ENCODE data around the gene KRT38. TPM values are rescaled to one million over a fixed set of nuclear protein-coding genes. Genes with fewer than 3 reads are reported as not detected.

KRT38 gene
- polyA plus RNA-seq, 1 of the 3 experiments (the other 2 are of a cell fraction), result not detected

- H3K79me2 ChIP-seq (ENCODE audit: insufficient read depth), result no peaks in the 10 kb centered on the region
- H3K27me3 ChIP-seq (ENCODE audit: insufficient read depth), result no peaks in the 10 kb centered on the region
- H3K9me3 ChIP-seq, result no peaks in the 10 kb centered on the region
- no peaks in the 10 kb centered on the region for H3K36me3 ChIP-seq (replicated peaks in 1 of 2; ENCODE audit: control insufficient read depth in 1 of 2, insufficient read depth in 2 of 2, low read length in 1 of 2)
- H3K4me3 ChIP-seq (ENCODE audit: low read depth in 2 of 2, low read length in 1 of 2), result no peak overlapping the region
- H2AFZ ChIP-seq (ENCODE audit: low read depth), result no peak overlapping the region
- H3K9ac ChIP-seq, result no peak overlapping the region
- no peak overlapping the region for H3K27ac ChIP-seq (ENCODE audit: low read depth in 2 of 2, low read length in 1 of 2)
- TF ChIP-seq ELF1 (IDR thresholded peaks at IDR 0.05), result no peak
- TF ChIP-seq RFX5 (IDR thresholded peaks at IDR 0.05; ENCODE audit: low read length), result no peak
- TF ChIP-seq FOXM1 (IDR thresholded peaks at IDR 0.05; ENCODE audit: low read depth), result no peak
- no peak for TF ChIP-seq TEAD4 (IDR thresholded peaks at IDR 0.05; ENCODE audit: borderline replicate concordance, insufficient read depth)
- no peak for TF ChIP-seq NRF1 (IDR thresholded peaks at IDR 0.05; ENCODE audit: low read depth, low read length)
- no peak for TF ChIP-seq ZBTB33 (IDR thresholded peaks at IDR 0.05; ENCODE audit: borderline replicate concordance, low read depth)
- TF ChIP-seq GABPA (IDR thresholded peaks at IDR 0.05; ENCODE audit: low read depth), result no peak
- no peak for TF ChIP-seq TAF1 (IDR thresholded peaks at IDR 0.05; ENCODE audit: borderline replicate concordance, low read depth, low read length)
- TF ChIP-seq CHD2 (IDR thresholded peaks at IDR 0.05; ENCODE audit: low read length, partially characterized antibody), result no peak
- no peak for TF ChIP-seq FOXJ3 (CRISPR knock-in tag; IDR thresholded peaks at IDR 0.05)
- TF ChIP-seq, protein P1, sequence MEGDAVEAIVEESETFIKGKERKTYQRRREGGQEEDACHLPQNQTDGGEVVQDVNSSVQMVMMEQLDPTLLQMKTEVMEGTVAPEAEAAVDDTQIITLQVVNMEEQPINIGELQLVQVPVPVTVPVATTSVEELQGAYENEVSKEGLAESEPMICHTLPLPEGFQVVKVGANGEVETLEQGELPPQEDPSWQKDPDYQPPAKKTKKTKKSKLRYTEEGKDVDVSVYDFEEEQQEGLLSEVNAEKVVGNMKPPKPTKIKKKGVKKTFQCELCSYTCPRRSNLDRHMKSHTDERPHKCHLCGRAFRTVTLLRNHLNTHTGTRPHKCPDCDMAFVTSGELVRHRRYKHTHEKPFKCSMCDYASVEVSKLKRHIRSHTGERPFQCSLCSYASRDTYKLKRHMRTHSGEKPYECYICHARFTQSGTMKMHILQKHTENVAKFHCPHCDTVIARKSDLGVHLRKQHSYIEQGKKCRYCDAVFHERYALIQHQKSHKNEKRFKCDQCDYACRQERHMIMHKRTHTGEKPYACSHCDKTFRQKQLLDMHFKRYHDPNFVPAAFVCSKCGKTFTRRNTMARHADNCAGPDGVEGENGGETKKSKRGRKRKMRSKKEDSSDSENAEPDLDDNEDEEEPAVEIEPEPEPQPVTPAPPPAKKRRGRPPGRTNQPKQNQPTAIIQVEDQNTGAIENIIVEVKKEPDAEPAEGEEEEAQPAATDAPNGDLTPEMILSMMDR (IDR thresholded peaks at IDR 0.05), result no peak
- TF ChIP-seq RAD21 (IDR thresholded peaks at IDR 0.05; ENCODE audit: low read length), result no peak
- TF ChIP-seq MXI1 (IDR thresholded peaks at IDR 0.05; ENCODE audit: low read depth, low read length), result no peak
- TF ChIP-seq IRF3 (IDR thresholded peaks at IDR 0.05; ENCODE audit: low read depth, low read length), result no peak
- TF ChIP-seq, protein P2, sequence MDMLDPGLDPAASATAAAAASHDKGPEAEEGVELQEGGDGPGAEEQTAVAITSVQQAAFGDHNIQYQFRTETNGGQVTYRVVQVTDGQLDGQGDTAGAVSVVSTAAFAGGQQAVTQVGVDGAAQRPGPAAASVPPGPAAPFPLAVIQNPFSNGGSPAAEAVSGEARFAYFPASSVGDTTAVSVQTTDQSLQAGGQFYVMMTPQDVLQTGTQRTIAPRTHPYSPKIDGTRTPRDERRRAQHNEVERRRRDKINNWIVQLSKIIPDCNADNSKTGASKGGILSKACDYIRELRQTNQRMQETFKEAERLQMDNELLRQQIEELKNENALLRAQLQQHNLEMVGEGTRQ (IDR thresholded peaks at IDR 0.05; ENCODE audit: borderline replicate concordance, low read depth, low read length), result no peak
- TF ChIP-seq POLR2AphosphoS5 (IDR thresholded peaks at IDR 0.05; ENCODE audit: low read depth, low read length), result no peak
- TF ChIP-seq, protein P3, sequence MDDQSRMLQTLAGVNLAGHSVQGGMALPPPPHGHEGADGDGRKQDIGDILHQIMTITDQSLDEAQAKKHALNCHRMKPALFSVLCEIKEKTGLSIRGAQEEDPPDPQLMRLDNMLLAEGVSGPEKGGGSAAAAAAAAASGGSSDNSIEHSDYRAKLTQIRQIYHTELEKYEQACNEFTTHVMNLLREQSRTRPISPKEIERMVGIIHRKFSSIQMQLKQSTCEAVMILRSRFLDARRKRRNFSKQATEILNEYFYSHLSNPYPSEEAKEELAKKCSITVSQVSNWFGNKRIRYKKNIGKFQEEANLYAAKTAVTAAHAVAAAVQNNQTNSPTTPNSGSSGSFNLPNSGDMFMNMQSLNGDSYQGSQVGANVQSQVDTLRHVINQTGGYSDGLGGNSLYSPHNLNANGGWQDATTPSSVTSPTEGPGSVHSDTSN (IDR thresholded peaks at IDR 0.05), result no peak
- no peak for TF ChIP-seq SIN3A (IDR thresholded peaks at IDR 0.05; ENCODE audit: borderline replicate concordance, low read depth, low read length)
- ChIA-PET POLR2A (no interaction called here), CTCF (no interaction called here)
- DNase-seq, result no peak
- no peaks in the 10 kb centered on the region for H3K9me2 ChIP-seq
- H4K20me1 ChIP-seq (ENCODE audit: insufficient read depth), result no peaks in the 10 kb centered on the region
- 46% methylated on average over 4 of the region's 4 CpGs for WGBS (ENCODE audit: low lambda C conversion rate)
- H3K4me1 ChIP-seq (ENCODE audit: control insufficient read depth in 1 of 2, insufficient read depth in 2 of 2, low read depth in 1 of 2, low read length in 1 of 2), result peaks cover 0 to 4% of the 10 kb centered on the region in 2 experiments; a peak in 1 of 4 replicates
- H3F3A ChIP-seq (replicated peaks; ENCODE audit: insufficient read depth), result no peaks in the 10 kb centered on the region
- H3K4me2 ChIP-seq, result no peak overlapping the region
Observed at GRCh38 chr17:41387670-41388069, 53.1 kb downstream of the KRT38 start.
